Endothelial cell of umbilical vein (primary cell): Measurements from ENCODE around the gene ACAA1. TPM values are rescaled to one million over a fixed set of nuclear protein-coding genes. Genes with fewer than 3 reads are reported as not detected.

Experiments used
- BruUV-seq: library from RNA; stranded (reverse); fragments of 400-500 nt; replicated peaks from 2 replicates; lab custom pipeline; 2021; lab: Mats Ljungman, UMichigan
- CTCF ChIA-PET: fragments of 300-600, 350-600 bp; sonication (Branson Sonifier 250); formaldehyde crosslinking; loops from one replicate; lab custom pipeline; 2021; ENCODE audit warnings: antibody characterized with exemption, inconsistent platforms; lab: Charles Lee
- POLR2A ChIA-PET: fragments of 300-600, 350-600 bp; sonication (Branson Sonifier 250); formaldehyde crosslinking; loops from one replicate; lab custom pipeline; 2021; ENCODE audit warnings: antibody characterized with exemption, inconsistent platforms; lab: Charles Lee
- DNase-seq: peaks from one replicate; pipeline ENCODE4 v3.0.0-alpha.2; 2011; ENCODE audit warnings: low read depth, low spot score
- FAIRE-seq: peaks from 2 replicates; lab custom pipeline; 2011; peaks lifted over from hg19 to GRCh38; lab: Jason Lieb, UNC
- H2AFZ ChIP-seq: 2 replicates; pipeline ENCODE4 v1.6.0; 2012; ENCODE audit warnings: low read depth, low read length, control low read depth, inconsistent platforms
- H3K27ac ChIP-seq: 2 replicates; pipeline ENCODE4 v1.5.1; 2011; ENCODE audit warnings: low read depth, mild to moderate bottlenecking, control low read depth, low read length, moderate library complexity; ENCODE audit not compliant: insufficient read depth
- H3K27me3 ChIP-seq, 2 experiments: 2 replicates each; pipeline versions ENCODE4 v1.6.0 to v1.6.1; 2011; ENCODE audit warnings: low read length in 2 of 2, mixed read lengths in 1 of 2; ENCODE audit not compliant: control insufficient read depth in 2 of 2, insufficient read depth in 2 of 2
- H3K36me3 ChIP-seq, 2 experiments: 2 replicates in 1 of 2; 3 replicates in 1 of 2; pipeline ENCODE4 v1.5.1; 2011; ENCODE audit warnings: low read length in 2 of 2, mild to moderate bottlenecking in 1 of 2, moderate library complexity in 1 of 2; ENCODE audit not compliant: control insufficient read depth in 2 of 2, insufficient read depth in 2 of 2; ENCODE audit errors: extremely low read depth in 1 of 2
- H3K4me1 ChIP-seq: 3 replicates; pipeline ENCODE4 v1.5.1; 2011; ENCODE audit warnings: mild to moderate bottlenecking, low read length; ENCODE audit not compliant: control insufficient read depth, insufficient read depth; ENCODE audit errors: extremely low read depth
- H3K4me2 ChIP-seq: 2 replicates; pipeline ENCODE4 v1.6.1; 2011; ENCODE audit warnings: low read length, control low read depth, mixed read lengths; ENCODE audit not compliant: insufficient read depth
- H3K4me3 ChIP-seq, 3 experiments: fragments of 200-600 bp in 1 of 3; sonication (generic), shearing (Covaris generic) in 1 of 3; replicated peaks in 1 of 3; 2 replicates each; pipeline ENCODE4 v1.5.1; 2011 to 2016; ENCODE audit warnings: control low read depth in 3 of 3, low read length in 3 of 3, mild to moderate bottlenecking in 2 of 3, inconsistent platforms in 1 of 3, low read depth in 1 of 3, moderate library complexity in 1 of 3; ENCODE audit not compliant: insufficient read depth in 1 of 3
- H3K79me2 ChIP-seq: 2 replicates; pipeline ENCODE4 v1.6.0; 2012; ENCODE audit warnings: low read length, inconsistent platforms; ENCODE audit not compliant: control insufficient read depth, insufficient read depth
- H3K9ac ChIP-seq: replicated peaks from 2 replicates; pipeline ENCODE3; 2011; ENCODE audit warnings: low read length, control low read depth; ENCODE audit not compliant: insufficient read depth; ENCODE audit errors: extremely low read depth
- H3K9me1 ChIP-seq: replicated peaks from 3 replicates; pipeline ENCODE4 v1.6.0; 2011; ENCODE audit warnings: mild to moderate bottlenecking, low read length; ENCODE audit not compliant: control insufficient read depth, insufficient read depth; ENCODE audit errors: extremely low read depth
- H3K9me3 ChIP-seq: replicated peaks from 2 replicates; pipeline ENCODE4 v1.5.1; 2012; ENCODE audit warnings: low read length, inconsistent platforms; ENCODE audit not compliant: control insufficient read depth, insufficient read depth
- H4K20me1 ChIP-seq: replicated peaks from 2 replicates; pipeline ENCODE3; 2011; ENCODE audit warnings: mild to moderate bottlenecking, low read length; ENCODE audit not compliant: control insufficient read depth, insufficient read depth; ENCODE audit errors: extremely low read depth
- EZH2 ChIP-seq: IDR thresholded peaks from 2 replicates; pipeline ENCODE4 v1.6.1; 2012; ENCODE audit warnings: borderline replicate concordance, low read depth, mild to moderate bottlenecking, moderate library complexity, low read length, inconsistent platforms; ENCODE audit not compliant: severe bottlenecking
- FOS ChIP-seq: IDR thresholded peaks from 2 replicates; pipeline ENCODE4 v1.6.1; 2011; ENCODE audit warnings: mild to moderate bottlenecking, low read length, moderate library complexity, borderline replicate concordance; ENCODE audit not compliant: insufficient read depth
- GATA2 ChIP-seq: IDR thresholded peaks from 2 replicates; pipeline ENCODE4 v1.7.0; 2011; ENCODE audit warnings: low read depth, mild to moderate bottlenecking, moderate library complexity, mixed read lengths, low read length; ENCODE audit not compliant: insufficient read length, insufficient read depth
- JUN ChIP-seq: IDR thresholded peaks from 2 replicates; pipeline ENCODE4 v1.6.1; 2011; ENCODE audit warnings: borderline replicate concordance, low read depth; ENCODE audit not compliant: insufficient read length, insufficient read depth
- MYC ChIP-seq: IDR thresholded peaks from one replicate; pipeline ENCODE4 v1.6.1; 2011; ENCODE audit warnings: mild to moderate bottlenecking, low read depth, low read length
- POLR2A ChIP-seq: IDR thresholded peaks from 2 replicates; pipeline ENCODE4 v1.6.1; 2012; ENCODE audit warnings: low read depth, mild to moderate bottlenecking, control low read depth, low read length
- POLR2AphosphoS5 ChIP-seq: IDR thresholded peaks from 2 replicates; pipeline ENCODE4 v1.6.1; 2012; ENCODE audit warnings: low read depth, mild to moderate bottlenecking, control low read depth, low read length, moderate library complexity; ENCODE audit not compliant: insufficient read depth
- dilution Hi-C: fragments of 300-500 bp; cut with MboI; formaldehyde crosslinking; loops from one replicate; pipeline ENCODE4 v1.15.0; 2019; ENCODE audit warnings: low sequenced_read_pairs; ENCODE audit not compliant: extremely low pct_ligation_motif_present
- intact Hi-C: fragments of 100-400 bp; cut with micrococcal nuclease; formaldehyde crosslinking; loops from one replicate; pipeline ENCODE4 v1.10.0; 2022
- polyA plus RNA-seq, 4 experiments: library from polyadenylated mRNA; depleted of rRNA in 3 of 4; stranded (reverse) in 3 of 4; unstranded in 1 of 4; fragments of >200 nt; gene quantifications; 2 replicates each; pipeline versions ENCODE4 v1.2.1 to v1.2.3, GENCODE V29; 2011 to 2012; ENCODE audit warnings: missing spikeins in 1 of 4
- total RNA-seq: library from RNA; stranded (reverse); gene quantifications from 2 replicates; pipeline ENCODE4 v1.2.3, GENCODE V29; 2021
- TF ChIP-seq, protein P1 (sequence below): IDR thresholded peaks from 2 replicates; pipeline ENCODE4 v1.6.1; 2011; ENCODE audit not compliant: insufficient read depth, insufficient read length
- TF ChIP-seq, protein P2 (sequence below), 2 donors: IDR thresholded peaks; 1 replicate in 1 of 2; 2 replicates in 1 of 2; pipeline ENCODE4 v1.5.1; 2011; ENCODE audit warnings: low read length in 2 of 2, mild to moderate bottlenecking in 2 of 2, moderate library complexity in 2 of 2, control low read depth in 1 of 2, inconsistent platforms in 1 of 2, low read depth in 1 of 2; ENCODE audit not compliant: insufficient read depth in 1 of 2; ENCODE audit errors: extremely low read depth in 1 of 2

The ACAA1 gene
- total and polyA plus RNA-seq, 2 donors (not counting 3 experiments of a cell fraction or from before 2014, with no cell fraction given) = 52.1 to 53.8 TPM

DNA sequence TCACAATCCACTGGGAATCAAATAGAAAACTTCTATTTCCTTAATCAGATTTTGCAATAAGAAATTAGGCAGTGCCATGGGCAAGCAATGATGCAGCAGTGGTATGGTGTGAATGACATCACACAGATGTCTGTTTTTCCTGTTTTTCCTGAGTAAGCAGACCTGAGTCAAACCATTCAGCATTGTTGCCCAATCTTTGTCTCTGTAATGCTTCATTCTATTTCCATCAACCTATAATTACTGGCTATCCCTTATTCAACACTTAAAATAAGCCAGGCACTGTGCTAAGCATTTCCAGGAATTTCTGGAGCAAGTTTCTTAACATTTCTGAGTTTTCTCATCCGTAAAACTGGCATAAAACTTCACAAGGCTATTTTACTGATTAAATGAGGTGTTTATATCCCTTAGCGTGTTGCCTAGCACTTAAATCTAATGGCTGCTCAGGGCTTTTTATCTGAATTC is 17.1 kb upstream of the ACAA1 start:
- Histone ChIP-seq H3K79me2 (no peaks in the 10 kb centered on the region), H3K4me1 (no peaks in the 10 kb centered on the region), H3K9me3 (no peaks in the 10 kb centered on the region), H3K27me3 (no peaks in the 10 kb centered on the region), H3K9ac (no peak overlapping the region), H3K4me2 (no peak overlapping the region), H3K27ac (no peak overlapping the region), H4K20me1 (no peaks in the 10 kb centered on the region), H3K4me3 (no peak overlapping the region), H3K9me1 (no peaks in the 10 kb centered on the region), H2AFZ (no peak overlapping the region), H3K36me3 (no peaks in the 10 kb centered on the region)
- intact Hi-C loops = no loop called here
- ChIA-PET POLR2A (interaction anchor here (1.0 kb wide), 1 partner anchor 11 kb away, joined by 4 read pairs; the partner anchor contains the start of gene OXSR1), CTCF (interaction anchor here (4.2 kb wide), 1 partner anchor 10 kb away, joined by 20 read pairs; the partner anchor contains the start of gene OXSR1)
- TF ChIP-seq JUN (no peak), EZH2 (no peak), POLR2AphosphoS5 (no peak), FOS (no peak), MYC (no peak), POLR2A (no peak), GATA2 (no peak)
- TF ChIP-seq, protein P1, sequence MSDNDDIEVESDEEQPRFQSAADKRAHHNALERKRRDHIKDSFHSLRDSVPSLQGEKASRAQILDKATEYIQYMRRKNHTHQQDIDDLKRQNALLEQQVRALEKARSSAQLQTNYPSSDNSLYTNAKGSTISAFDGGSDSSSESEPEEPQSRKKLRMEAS = no peak
- TF ChIP-seq, protein P2, sequence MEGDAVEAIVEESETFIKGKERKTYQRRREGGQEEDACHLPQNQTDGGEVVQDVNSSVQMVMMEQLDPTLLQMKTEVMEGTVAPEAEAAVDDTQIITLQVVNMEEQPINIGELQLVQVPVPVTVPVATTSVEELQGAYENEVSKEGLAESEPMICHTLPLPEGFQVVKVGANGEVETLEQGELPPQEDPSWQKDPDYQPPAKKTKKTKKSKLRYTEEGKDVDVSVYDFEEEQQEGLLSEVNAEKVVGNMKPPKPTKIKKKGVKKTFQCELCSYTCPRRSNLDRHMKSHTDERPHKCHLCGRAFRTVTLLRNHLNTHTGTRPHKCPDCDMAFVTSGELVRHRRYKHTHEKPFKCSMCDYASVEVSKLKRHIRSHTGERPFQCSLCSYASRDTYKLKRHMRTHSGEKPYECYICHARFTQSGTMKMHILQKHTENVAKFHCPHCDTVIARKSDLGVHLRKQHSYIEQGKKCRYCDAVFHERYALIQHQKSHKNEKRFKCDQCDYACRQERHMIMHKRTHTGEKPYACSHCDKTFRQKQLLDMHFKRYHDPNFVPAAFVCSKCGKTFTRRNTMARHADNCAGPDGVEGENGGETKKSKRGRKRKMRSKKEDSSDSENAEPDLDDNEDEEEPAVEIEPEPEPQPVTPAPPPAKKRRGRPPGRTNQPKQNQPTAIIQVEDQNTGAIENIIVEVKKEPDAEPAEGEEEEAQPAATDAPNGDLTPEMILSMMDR (IDR thresholded peaks at IDR 0.05; ENCODE audit: extremely low read depth in 1 of 2, insufficient read depth in 1 of 2, low read depth in 1 of 2, low read length in 2 of 2) = no peak
- dilution Hi-C loops = no loop called here
- FAIRE-seq (peak; percentile 73), DNase-seq (no peak)
- BruUV-seq = no TSS peak
